Activated CD8-positive, alpha-beta memory T cell treated with anti-CD3 and anti-CD28 coated beads, Interleukin-2, amount 50 U/mL, for 4 hours (primary cell): Measurements from ENCODE around the gene MAP10.
"Not testable (repeated sequence)": the region's sequence is repeated elsewhere in the genome, so short reads cannot be mapped to it uniquely, and the experiment has no call there.

ENCODE experiments used
- DNase-seq: peaks from one replicate; pipeline ENCODE4 v3.0.0-alpha.2; 2020

The MAP10 gene, protein sequence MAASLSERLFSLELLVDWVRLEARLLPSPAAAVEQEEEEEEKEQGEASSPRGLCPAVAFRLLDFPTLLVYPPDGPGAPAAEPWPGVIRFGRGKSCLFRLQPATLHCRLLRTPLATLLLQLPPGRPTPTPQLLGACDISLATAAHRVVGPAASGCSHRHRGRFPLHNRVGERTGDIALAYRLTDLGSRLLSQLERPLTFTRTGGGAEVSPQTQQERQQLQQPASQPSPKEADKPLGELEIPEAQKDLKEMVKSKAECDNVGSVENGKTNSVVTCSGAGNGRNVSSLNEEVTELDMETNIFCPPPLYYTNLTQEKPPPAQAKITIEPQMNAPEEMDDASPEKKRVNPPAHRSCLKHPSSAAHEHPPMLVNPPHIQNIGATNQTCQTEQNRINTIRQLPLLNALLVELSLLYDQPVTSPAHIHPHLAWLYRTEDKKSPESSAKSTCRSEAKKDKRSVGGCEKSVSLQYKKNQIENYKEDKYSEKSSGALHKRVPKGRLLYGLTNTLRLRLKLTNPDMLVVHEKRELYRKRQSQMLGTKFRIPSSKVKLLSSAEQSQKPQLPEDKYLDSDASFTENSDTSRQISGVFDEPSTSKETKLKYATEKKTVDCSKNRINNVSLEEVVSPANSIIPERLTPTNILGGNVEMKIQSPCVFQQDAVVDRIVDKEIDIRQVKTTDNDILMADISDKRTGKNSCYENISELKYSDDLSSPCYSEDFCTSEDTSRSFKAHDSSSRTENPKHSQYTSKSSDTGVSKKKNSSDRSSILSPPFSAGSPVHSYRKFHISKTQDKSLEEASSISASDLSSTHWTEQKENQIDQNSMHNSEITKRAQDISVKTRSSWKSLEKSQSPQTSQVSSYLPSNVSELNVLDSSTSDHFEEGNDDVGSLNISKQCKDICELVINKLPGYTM

GRCh38 chr1:232805269-232806185 lies at the start of gene MAP10:
TSS of gene MAP10 (plus strand) at chr1:232805416. CDS start at chr1:232805450, 34 bp downstream.
- peak; percentile 70 for DNase-seq

DNA sequence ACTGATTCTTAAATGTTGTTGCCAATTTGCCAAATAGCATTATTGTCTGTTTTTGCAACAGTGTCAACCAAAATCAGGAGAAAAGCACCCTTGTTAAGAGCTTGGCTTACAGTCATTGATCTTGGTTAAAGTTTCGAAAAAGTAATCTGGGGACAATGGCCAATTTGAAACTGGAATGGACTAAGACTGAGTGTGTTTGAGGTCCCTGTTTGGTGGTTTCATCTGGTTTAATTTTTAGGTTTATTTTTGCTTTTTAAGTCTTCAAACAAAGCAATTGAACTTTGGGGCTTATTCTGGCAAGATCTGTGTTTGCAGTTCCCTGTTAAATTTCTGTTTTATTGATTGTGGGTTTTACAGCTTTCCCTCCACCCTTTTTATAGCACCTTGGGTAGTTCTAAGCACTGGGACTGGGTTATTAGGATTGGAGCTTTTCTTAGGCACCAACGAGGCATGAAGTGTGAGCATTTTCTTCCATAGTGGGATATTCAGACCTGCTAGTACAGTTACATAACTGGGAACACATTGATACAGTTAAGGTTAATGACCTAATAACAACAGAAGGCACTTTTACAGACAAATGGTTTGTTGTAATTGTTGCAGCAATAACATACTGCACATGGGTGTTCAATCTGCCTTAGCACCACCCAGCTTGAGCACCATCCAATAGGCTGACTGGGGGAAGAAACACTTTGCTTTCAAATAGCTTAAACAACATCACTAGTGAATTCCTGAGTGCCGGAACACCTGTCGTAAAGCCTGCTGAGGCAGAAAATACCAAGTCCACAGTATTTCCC lies 40.6 kb upstream of the MAP10 start:
- no peak for DNase-seq

DNA sequence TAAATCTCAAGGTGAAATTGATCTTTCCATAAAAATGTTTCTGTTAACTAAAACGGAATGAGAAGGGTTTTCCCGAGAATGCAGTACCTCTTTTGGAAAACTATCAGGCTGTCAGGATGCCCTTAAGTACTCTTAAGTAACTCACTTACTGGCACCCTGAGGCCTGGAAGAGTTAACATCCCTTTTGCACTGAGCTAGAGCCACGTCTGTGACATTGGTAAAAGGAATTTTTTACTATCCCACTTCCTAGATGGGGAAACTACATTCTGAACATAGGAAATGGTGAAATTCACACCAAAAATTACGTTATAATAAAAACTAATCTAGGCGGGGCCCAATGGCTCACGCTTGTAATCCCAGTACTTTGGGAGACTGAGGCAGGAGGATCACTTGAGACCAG lies 39.7 kb upstream of the MAP10 start:
- no peak for DNase-seq

DNA sequence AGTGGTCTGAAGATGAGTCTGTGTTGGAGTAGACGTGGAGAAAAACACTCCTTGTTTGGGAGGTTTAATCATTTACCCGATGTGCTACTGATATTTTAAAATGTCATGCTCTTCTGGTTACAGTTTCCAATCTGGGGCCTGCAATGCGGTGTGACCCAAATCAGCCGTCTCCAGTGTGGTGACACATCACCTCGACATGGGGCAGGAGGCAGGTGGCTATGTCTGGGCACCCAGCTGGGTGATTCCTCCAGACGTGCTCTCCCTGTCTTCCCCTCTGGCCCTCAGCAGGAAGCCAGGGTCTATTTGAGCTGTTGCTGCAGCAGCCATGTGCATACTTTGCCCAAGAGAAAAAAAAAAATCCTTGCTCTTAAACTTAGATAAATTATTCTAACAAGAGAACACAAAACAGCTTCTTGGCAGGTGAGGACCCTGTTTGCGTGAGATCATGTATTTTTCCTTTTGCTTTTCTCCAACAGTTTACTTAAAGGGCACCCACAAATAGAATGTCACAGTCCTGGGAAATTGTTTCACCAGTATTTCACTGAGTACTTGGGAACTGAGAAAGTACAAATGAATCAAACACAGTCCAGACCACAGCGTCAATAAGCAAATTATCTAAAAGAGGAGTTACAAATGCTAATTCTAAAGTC lies 38.9 kb upstream of the MAP10 start:
- DNase-seq = no peak

DNA sequence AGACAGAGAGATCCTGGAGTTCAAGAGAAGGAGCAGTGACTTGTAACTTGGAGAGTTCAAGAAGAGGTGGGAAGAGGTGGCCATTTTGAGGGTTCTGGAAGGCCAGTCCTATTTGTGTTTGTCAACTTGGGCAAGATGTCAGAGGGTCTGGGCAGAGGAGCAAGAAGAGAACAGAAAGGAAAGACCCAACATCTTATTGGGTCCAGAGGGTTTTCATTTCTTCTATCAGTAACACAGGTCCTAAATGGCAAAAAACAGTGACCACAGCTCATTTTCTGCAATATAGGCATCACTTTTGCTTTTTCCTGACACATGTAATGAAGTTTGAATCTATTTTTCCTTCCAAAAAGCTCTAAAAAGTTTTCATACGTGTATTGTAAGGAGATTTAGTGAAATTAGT lies 38.3 kb upstream of the MAP10 start:
- no peak for DNase-seq

DNA sequence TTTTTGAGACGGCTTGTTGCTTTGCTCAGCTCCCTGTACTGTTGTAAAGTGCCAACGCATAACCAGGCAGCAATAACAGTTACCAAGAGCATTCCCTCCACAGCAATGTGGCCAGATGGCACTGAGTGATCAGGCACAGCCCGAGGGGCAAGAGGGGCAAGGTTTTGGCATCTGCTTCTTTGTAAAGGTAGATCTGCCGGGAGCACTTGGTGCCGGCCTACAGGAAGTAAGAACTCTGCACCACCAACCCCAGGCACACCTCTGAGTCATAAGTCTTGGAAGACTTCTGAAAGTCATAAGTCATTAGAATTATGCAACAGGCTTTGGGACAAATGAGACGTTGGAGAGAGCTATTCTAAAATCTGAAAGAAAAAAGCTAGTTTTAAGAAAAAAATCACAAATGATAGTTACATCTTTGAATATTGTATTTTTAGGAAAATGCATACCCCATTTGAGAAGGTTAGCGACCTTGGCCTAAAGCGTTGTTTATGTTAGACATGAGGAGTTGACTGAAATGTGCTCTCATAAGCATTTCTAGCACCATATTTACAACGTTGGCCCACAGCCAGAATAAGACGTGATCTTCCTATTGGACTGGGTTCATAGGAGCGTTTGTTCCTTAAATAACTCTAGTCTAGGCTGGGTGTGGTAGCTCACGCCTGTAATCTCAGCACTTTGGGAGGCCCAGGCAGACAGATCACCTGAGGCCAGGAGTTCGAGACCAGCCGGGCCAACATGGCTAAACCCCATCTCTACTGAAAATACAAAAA lies 37.7 kb upstream of the MAP10 start:
- DNase-seq = no peak

GRCh38 chr1:232768793-232769192 lies 36.4 kb upstream of the MAP10 start:
- no peak for DNase-seq

DNA sequence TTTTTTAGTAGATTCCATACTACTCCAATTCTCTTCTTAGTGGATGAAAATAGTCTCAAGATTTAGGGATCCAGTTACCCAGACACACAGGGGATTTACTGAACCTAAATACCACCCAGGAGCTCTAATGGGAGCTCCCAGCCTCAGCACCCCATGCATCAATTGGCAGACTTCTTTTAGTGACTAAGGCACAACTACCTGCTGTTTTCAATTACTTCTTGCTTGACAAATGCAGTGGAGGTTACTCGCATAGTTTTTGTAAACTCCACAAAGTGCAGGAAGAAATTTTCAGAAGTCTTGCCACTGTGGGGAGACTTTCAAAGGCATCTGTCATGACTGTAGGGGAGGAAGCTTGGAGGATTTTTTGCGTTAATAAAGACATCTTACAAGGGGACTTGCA lies 35.5 kb upstream of the MAP10 start:
- DNase-seq = no peak

- no peak for DNase-seq
These were observed 31.5 kb upstream of the MAP10 start for GRCh38 chr1:232773752-232774151.

GRCh38 chr1:232776526-232777106 lies 28.6 kb upstream of the MAP10 start:
- DNase-seq = no peak

GRCh38 chr1:232780354-232780753 lies 24.9 kb upstream of the MAP10 start:
- DNase-seq = no peak

GRCh38 chr1:232784794-232785193 lies 20.4 kb upstream of the MAP10 start:
- no peak for DNase-seq

GRCh38 chr1:232785630-232786029 lies 19.6 kb upstream of the MAP10 start:
- DNase-seq = not testable (repeated sequence)

DNA sequence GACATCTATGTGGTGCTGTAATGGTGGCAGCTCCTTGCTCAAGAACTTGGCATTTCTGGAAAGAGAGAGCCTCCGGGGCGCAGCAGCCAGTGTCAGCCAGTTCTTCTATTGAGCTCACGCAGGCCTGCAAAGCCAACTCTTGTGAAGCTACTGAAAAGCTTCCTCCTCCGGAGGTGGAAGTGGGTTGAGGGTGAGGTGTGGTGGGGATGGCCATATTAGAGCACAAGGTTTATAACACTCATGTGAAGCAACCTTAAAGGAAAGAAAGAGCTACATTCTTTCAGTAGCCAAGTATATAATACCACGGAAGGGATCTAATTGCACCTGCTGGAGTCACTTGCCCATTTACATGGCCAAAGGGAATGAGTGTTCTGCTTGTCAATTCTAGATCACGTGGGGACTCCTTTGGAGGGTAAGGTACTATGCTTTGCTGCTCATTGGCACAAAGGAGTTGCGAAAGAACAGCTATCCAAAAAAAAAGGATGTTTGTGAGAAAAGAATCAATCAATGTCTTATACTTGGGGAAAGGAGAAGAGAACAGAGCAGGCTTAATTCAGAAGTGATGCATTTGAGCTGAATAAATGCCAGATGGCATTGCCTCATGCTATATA lies 18.3 kb upstream of the MAP10 start:
- DNase-seq = no peak

DNA sequence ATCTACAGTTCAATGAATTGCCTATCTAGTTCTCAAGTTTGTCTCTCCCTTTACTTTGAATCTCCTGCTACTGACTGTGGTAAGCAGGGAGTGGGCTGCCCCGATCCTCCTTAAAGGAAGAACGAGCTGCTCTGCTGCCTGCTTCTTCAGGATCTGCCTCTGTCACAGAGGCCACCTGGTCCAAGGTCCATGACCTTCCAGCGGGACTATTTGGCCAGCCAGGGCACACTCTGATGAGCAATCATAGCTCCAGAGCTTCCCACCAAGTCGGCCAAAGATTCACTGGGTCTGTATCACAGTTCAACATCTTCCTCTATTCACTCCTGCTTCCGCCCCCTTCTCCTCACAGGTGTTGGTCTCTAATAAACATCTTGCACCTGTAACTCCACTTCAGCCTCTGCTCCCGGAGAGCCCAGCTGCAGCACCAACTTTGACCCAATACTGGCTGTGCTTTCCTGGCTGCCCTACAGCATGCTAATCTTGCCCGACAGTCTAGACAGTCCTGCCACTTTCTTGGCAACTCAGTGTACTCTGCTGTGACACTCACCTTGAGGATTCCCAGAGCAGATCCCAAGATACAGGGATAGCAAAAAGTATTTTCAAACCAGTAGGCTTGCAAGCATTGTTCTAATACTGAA lies 16.9 kb upstream of the MAP10 start:
- DNase-seq = no peak

GRCh38 chr1:232789651-232790050 lies 15.6 kb upstream of the MAP10 start:
- no peak for DNase-seq

DNA sequence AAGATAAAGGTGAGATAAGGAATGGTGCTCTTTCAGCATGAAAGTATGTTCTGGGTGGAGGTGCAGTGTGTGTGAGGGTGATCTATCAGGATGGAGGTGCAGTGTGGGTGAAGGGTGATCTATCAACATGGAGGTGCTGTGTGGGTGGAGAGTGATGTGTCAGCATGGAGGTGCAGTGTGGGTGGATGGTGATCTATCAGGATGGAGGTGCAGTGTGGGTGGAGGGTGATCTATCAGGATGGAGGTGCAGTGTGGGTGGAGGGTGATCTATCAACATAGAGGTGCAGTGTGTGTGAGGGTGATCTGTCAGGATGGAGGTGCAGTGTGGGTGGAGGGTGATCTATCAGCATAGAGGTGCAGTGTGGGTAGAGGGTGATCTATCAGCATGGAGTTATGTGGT lies 12.3 kb upstream of the MAP10 start:
- DNase-seq = no peak

DNA sequence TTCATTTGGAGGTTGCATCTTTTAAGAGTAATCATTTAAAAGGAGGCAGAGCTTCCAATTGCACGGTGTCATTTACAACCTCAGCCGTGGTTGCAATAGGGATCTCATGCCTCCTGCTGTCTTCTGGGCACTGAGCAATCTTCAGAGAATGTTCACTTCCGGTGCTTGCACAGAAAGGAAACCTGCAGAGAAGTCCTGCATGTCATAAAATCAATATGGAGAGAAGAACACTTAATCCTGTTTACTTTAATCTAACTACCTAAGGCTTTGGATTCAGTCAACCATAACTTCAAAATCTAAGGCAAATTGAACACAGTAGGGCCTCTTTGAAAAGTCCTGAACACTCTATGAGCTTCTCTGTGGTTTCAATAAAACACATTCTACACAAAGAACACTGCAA lies 11.3 kb upstream of the MAP10 start:
- no peak for DNase-seq

DNA sequence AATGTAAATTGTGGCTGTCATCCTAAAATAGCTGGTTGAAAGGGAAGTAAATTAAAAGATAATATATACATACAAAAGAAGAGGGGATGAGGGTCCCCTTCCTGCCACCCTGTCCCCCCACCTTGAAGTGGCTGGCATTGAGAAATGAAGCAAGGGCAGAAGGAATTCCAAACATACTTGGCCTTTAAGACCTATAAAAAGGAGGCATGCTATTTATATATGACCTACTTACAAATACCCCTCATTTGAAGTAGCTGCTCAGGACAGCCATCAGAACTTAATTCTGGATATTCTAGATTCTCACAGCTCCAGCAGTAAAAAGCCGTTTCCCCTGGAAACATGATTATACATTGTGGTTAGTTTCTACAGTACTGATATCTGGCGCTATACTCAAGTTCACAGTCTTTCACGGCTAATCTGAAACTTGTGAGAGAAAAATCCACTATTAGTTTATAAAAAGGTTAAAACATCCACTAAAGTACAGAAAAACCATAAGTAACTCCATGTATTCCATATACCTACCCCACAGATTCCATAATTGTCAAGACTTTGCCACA lies 9.6 kb upstream of the MAP10 start:
- no peak for DNase-seq
